ENCODE results near the gene OLFM1. TPM values are rescaled to one million over a fixed set of nuclear protein-coding genes. Genes with fewer than 3 reads are reported as not detected.
"Not testable (repeated sequence)": the region's sequence is repeated elsewhere in the genome, so short reads cannot be mapped to it uniquely, and the experiment has no call there.

The OLFM1 gene
- total RNA-seq, 5 donors from 2014 or later (not counting 1 experiment from before 2014, with no cell fraction given): 0.16 TPM; not detected in 4

DNA sequence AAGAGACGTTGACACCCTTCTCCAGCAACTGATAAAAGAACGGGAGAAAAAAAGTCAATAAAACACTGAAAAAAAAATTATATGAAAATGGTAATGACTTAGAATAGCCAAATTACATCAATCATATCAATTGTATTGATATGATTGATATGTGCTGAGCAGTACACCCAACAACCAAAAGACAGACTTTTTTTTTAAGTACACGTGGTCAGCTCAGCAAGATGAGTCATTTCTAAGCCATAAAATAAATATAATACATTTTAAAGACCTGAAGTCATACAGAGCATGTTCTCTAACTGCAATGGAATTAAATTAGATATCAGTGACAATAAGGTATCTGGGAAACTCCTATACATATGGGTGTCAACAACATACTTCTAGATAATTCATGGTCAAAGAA is 30.9 kb upstream of the OLFM1 start:
- Histone ChIP-seq H3K27ac (ENCODE audit: low read length) (no peak overlapping the region), H3K9me3 (no peaks in the 10 kb centered on the region), H3K36me3 (ENCODE audit: control insufficient read depth in 2 of 2, extremely low read depth in 1 of 2, insufficient read depth in 1 of 2, low read length in 1 of 2) (no peaks in the 10 kb centered on the region), H3K4me1 (ENCODE audit: control insufficient read depth in 1 of 2, extremely low read depth in 1 of 2, insufficient read depth in 2 of 2, low read length in 2 of 2) (no peaks in the 10 kb centered on the region), H3K27me3 (replicated peaks in 1 of 2; ENCODE audit: control insufficient read depth in 2 of 2, extremely low read depth in 1 of 2, insufficient read depth in 2 of 2, low read length in 1 of 2) (peaks cover 0 to 17% of the 10 kb centered on the region in 2 experiments), H3K4me3 (ENCODE audit: control insufficient read depth in 1 of 2, extremely low read depth in 1 of 2, low read length in 1 of 2) (no peak overlapping the region)
- Mint-ChIP-seq H3K27ac (no peak overlapping the region), H3K4me3 (no peak overlapping the region), H3K27me3 (peaks cover 37 to 39% of the 10 kb centered on the region in 2 donors), H3K36me3 (no peaks in the 10 kb centered on the region), H3K4me1 (peaks cover 0 to 1% (median 0%) of the 10 kb centered on the region in 3 donors), H3K9me3 (no peaks in the 10 kb centered on the region)
- DNase-seq: no peak
- ChIA-PET POLR2A (no interaction called here), CTCF (interaction anchor here in 1 of 2 donors (0.6 kb wide), 1 partner anchor 230 kb away, joined by 3 read pairs; no protein-coding TSS in a partner anchor)
- ATAC-seq (replicated peaks in 1 of 4): no peak
- no CpG with 5 or more reads among the region's 3 CpGs for WGBS (ENCODE audit: insufficient coverage)

DNA sequence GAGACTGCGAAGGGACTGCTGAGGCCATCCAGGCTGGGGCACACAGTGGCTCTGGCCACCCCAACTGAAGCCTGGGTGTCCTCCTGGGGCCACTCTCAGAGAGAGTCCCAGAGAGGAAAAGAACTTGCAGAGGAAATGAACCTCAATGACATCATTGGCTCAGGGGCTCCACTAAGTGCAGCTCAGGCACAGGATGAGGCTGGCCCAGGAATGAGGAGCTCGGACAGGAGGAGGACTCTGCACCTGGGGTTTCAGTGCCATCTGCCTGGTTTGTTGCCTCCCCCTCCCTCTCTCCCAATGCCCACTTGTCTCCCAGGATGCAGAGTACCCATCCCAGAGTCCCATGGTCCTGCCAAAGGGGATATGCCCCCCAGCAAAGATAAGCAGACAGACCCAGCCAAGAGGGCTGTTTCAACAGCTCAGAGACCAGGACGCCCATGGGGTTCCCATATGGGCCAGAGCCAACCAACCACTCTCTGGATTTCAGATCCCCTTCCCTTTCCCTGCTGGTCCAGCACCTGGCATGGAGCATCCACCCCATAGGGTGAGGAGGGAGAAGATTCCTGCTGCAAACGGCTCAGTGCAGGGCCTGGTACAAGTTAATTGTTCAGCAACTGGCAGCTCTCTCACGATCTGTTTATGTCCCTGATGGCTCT is 26.9 kb upstream of the OLFM1 start:
- no peak for ATAC-seq (replicated peaks in 1 of 4)
- no peak for DNase-seq
- H3K9me3 Mint-ChIP-seq: peaks cover 0 to 11% (median 8%) of the 10 kb centered on the region in 3 donors
- H3K4me3 Mint-ChIP-seq: no peak overlapping the region
- peaks cover 0 to 19% of the 10 kb centered on the region in 2 experiments for H3K27me3 ChIP-seq (replicated peaks in 1 of 2; ENCODE audit: control insufficient read depth in 2 of 2, extremely low read depth in 1 of 2, insufficient read depth in 2 of 2, low read length in 1 of 2)
- H3K4me1 ChIP-seq (ENCODE audit: control insufficient read depth in 1 of 2, extremely low read depth in 1 of 2, insufficient read depth in 2 of 2, low read length in 2 of 2): no peaks in the 10 kb centered on the region
- POLR2A ChIA-PET: no interaction called here
- CTCF ChIA-PET: no interaction called here
- no peak overlapping the region for H3K4me3 ChIP-seq (ENCODE audit: control insufficient read depth in 1 of 2, extremely low read depth in 1 of 2, low read length in 1 of 2)
- WGBS (ENCODE audit: insufficient coverage): 57% methylated on average over 3 of the region's 5 CpGs
- H3K36me3 Mint-ChIP-seq: no peaks in the 10 kb centered on the region
- peaks cover 10% of the 10 kb centered on the region in 2 donors for H3K27me3 Mint-ChIP-seq
- H3K4me1 Mint-ChIP-seq: no peaks in the 10 kb centered on the region
- no peak overlapping the region for H3K27ac Mint-ChIP-seq
- H3K36me3 ChIP-seq (ENCODE audit: control insufficient read depth in 2 of 2, extremely low read depth in 1 of 2, insufficient read depth in 1 of 2, low read length in 1 of 2): no peaks in the 10 kb centered on the region
- no peak overlapping the region for H3K27ac ChIP-seq (ENCODE audit: low read length)
- H3K9me3 ChIP-seq: no peaks in the 10 kb centered on the region

DNA sequence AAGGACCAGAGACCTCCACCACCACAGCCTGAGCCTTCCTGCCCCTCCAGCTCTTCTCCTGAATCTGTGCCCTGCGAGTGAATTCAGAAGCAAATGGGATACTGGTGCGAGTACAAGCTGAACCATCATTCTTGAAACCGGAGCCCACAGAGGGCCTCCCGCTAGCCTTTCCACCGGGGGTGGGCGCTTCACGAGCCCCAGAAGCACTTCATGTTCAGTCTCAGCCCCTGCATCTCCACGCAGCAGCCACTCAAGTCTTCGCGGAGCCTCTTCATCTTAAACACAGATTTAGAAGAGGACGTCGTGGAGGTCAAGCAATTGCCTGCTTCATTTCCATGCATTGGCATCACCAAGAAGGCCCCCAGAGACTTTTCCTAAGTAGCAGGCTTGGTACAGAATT is 26.0 kb upstream of the OLFM1 start:
- Histone ChIP-seq H3K4me1 (ENCODE audit: control insufficient read depth in 1 of 2, extremely low read depth in 1 of 2, insufficient read depth in 2 of 2, low read length in 2 of 2) (no peaks in the 10 kb centered on the region), H3K36me3 (ENCODE audit: control insufficient read depth in 2 of 2, extremely low read depth in 1 of 2, insufficient read depth in 1 of 2, low read length in 1 of 2) (no peaks in the 10 kb centered on the region), H3K27me3 (replicated peaks in 1 of 2; ENCODE audit: control insufficient read depth in 2 of 2, extremely low read depth in 1 of 2, insufficient read depth in 2 of 2, low read length in 1 of 2) (peaks cover 0 to 19% of the 10 kb centered on the region in 2 experiments), H3K9me3 (no peaks in the 10 kb centered on the region), H3K27ac (ENCODE audit: low read length) (no peak overlapping the region), H3K4me3 (ENCODE audit: control insufficient read depth in 1 of 2, extremely low read depth in 1 of 2, low read length in 1 of 2) (no peak overlapping the region)
- ChIA-PET POLR2A (no interaction called here), CTCF (no interaction called here)
- H3K36me3 Mint-ChIP-seq: no peaks in the 10 kb centered on the region
- H3K27ac Mint-ChIP-seq: no peak overlapping the region
- ATAC-seq (replicated peaks in 1 of 4): no peak
- H3K27me3 Mint-ChIP-seq: peaks cover 14% of the 10 kb centered on the region in 2 donors
- H3K4me3 Mint-ChIP-seq: no peak overlapping the region
- H3K4me1 Mint-ChIP-seq: no peaks in the 10 kb centered on the region
- peaks cover 0 to 11% (median 8%) of the 10 kb centered on the region in 3 donors for H3K9me3 Mint-ChIP-seq
- DNase-seq: no peak
- 90% methylated on average over 11 of the region's 12 CpGs for WGBS (ENCODE audit: insufficient coverage)

DNA sequence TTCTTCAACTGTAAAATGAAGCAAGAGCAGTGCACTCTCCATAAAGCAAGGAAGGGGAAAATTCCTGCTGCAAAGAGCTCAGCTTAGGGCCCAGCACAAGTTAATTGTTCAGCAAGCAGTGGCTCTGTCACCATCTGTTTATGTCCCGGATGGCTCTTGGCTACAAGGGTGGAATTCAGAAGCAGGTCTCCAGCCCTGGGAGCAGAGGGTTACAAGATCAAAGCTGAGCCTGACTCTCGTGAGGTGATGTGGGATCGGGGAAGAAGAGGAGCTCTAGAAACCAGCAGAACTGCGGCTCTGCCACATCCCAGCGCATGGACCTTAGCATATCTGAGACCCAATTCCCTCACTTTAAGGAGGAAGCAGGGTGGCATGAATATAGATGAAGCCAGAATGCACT is 25.2 kb upstream of the OLFM1 start:
- no peaks in the 10 kb centered on the region for H3K36me3 ChIP-seq (ENCODE audit: control insufficient read depth in 2 of 2, extremely low read depth in 1 of 2, insufficient read depth in 1 of 2, low read length in 1 of 2)
- Mint-ChIP-seq H3K36me3 (no peaks in the 10 kb centered on the region), H3K9me3 (peaks cover 0 to 11% (median 8%) of the 10 kb centered on the region in 3 donors), H3K27ac (no peak overlapping the region), H3K4me1 (no peaks in the 10 kb centered on the region), H3K27me3 (peaks cover 11 to 14% of the 10 kb centered on the region in 2 donors), H3K4me3 (no peak overlapping the region)
- H3K9me3 ChIP-seq: no peaks in the 10 kb centered on the region
- ATAC-seq (replicated peaks in 1 of 4) (no peak), DNase-seq (no peak)
- no peaks in the 10 kb centered on the region for H3K4me1 ChIP-seq (ENCODE audit: control insufficient read depth in 1 of 2, extremely low read depth in 1 of 2, insufficient read depth in 2 of 2, low read length in 2 of 2)
- H3K27ac ChIP-seq (ENCODE audit: low read length): no peak overlapping the region
- 83% methylated on average over 1 of the region's 5 CpGs for WGBS (ENCODE audit: insufficient coverage)
- ChIA-PET POLR2A (no interaction called here), CTCF (no interaction called here)
- H3K4me3 ChIP-seq (ENCODE audit: control insufficient read depth in 1 of 2, extremely low read depth in 1 of 2, low read length in 1 of 2): no peak overlapping the region
- H3K27me3 ChIP-seq (replicated peaks in 1 of 2; ENCODE audit: control insufficient read depth in 2 of 2, extremely low read depth in 1 of 2, insufficient read depth in 2 of 2, low read length in 1 of 2): peaks cover 0 to 19% of the 10 kb centered on the region in 2 experiments

DNA sequence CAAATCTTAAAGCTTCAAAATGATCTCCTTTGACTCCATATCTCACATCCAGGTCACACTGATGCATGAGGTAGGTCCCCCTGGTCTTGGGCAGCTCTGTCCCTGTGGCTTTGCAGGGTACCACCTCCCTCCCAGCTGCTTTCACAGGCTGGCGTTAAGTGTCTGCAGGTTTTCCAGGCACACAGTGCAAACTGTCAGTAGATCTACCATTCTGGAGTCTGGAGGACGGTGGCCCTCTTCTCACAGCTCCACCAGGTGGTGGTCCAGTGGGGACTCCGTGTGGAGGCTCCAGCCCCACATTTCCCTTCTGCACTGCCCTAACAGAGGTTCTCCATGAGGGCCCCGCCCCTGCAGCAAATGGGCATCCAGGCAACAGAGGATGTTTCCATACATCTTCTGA is 24.0 kb upstream of the OLFM1 start:
- H3K4me1 Mint-ChIP-seq; H3K36me3 Mint-ChIP-seq; H3K4me3 Mint-ChIP-seq; H3K9me3 ChIP-seq; ATAC-seq (replicated peaks in 1 of 4); CTCF ChIA-PET; H3K4me1 ChIP-seq (ENCODE audit: control insufficient read depth in 1 of 2, extremely low read depth in 1 of 2, insufficient read depth in 2 of 2, low read length in 2 of 2); H3K27ac ChIP-seq (ENCODE audit: low read length); DNase-seq; H3K4me3 ChIP-seq (ENCODE audit: control insufficient read depth in 1 of 2, extremely low read depth in 1 of 2, low read length in 1 of 2); H3K27ac Mint-ChIP-seq; POLR2A ChIA-PET; H3K36me3 ChIP-seq (ENCODE audit: control insufficient read depth in 2 of 2, extremely low read depth in 1 of 2, insufficient read depth in 1 of 2, low read length in 1 of 2): not testable (repeated sequence)
- WGBS (ENCODE audit: insufficient coverage): 42% methylated on average over 2 of the region's 4 CpGs
- peaks cover 19 to 21% of the 10 kb centered on the region in 2 donors for H3K27me3 Mint-ChIP-seq
- peaks cover 0 to 11% (median 8%) of the 10 kb centered on the region in 3 donors for H3K9me3 Mint-ChIP-seq
- H3K27me3 ChIP-seq (replicated peaks in 1 of 2; ENCODE audit: control insufficient read depth in 2 of 2, extremely low read depth in 1 of 2, insufficient read depth in 2 of 2, low read length in 1 of 2): peaks cover 0 to 29% of the 10 kb centered on the region in 2 experiments

- peaks cover 0 to 32% of the 10 kb centered on the region in 2 experiments for H3K27me3 ChIP-seq (replicated peaks in 1 of 2; ENCODE audit: control insufficient read depth in 2 of 2, extremely low read depth in 1 of 2, insufficient read depth in 2 of 2, low read length in 1 of 2)
- ATAC-seq (replicated peaks in 1 of 4); H3K4me3 ChIP-seq (ENCODE audit: control insufficient read depth in 1 of 2, extremely low read depth in 1 of 2, low read length in 1 of 2); H3K4me1 Mint-ChIP-seq; H3K9me3 ChIP-seq; H3K27ac Mint-ChIP-seq; H3K36me3 Mint-ChIP-seq; H3K36me3 ChIP-seq (ENCODE audit: control insufficient read depth in 2 of 2, extremely low read depth in 1 of 2, insufficient read depth in 1 of 2, low read length in 1 of 2); H3K4me1 ChIP-seq (ENCODE audit: control insufficient read depth in 1 of 2, extremely low read depth in 1 of 2, insufficient read depth in 2 of 2, low read length in 2 of 2); POLR2A ChIA-PET; H3K4me3 Mint-ChIP-seq; DNase-seq; CTCF ChIA-PET; H3K27ac ChIP-seq (ENCODE audit: low read length): not testable (repeated sequence)
- Mint-ChIP-seq H3K27me3 (peaks cover 23 to 25% of the 10 kb centered on the region in 2 donors), H3K9me3 (peaks cover 0 to 11% (median 8%) of the 10 kb centered on the region in 3 donors)
- 57% methylated on average over 4 of the region's 4 CpGs for WGBS (ENCODE audit: insufficient coverage)
Observed at GRCh38 chr9:135063888-135064287, 23.6 kb upstream of the OLFM1 start.
